PC-9 (cell line): ENCODE data around the gene ZFP82. TPM values are rescaled to one million over a fixed set of nuclear protein-coding genes. Genes with fewer than 3 reads are reported as not detected.

Experiments used
- BruUV-seq: library from RNA; stranded (reverse); fragments of 400-500 nt; replicated peaks from 2 replicates; lab custom pipeline; 2021; lab: Mats Ljungman, UMichigan
- CTCF ChIA-PET: fragments of 300-600 bp; sonication (Branson Sonifier 250); formaldehyde crosslinking; loops from one replicate; lab custom pipeline; 2022; ENCODE audit warnings: antibody characterized with exemption; lab: Charles Lee
- POLR2A ChIA-PET: fragments of 300-600 bp; sonication (Branson Sonifier 250); formaldehyde crosslinking; loops from one replicate; lab custom pipeline; 2022; ENCODE audit warnings: antibody characterized with exemption; ENCODE audit not compliant: unreplicated experiment; lab: Charles Lee
- DNase-seq, 2 experiments: peaks; one replicate each; pipeline versions ENCODE4 v3.0.0 to v3.0.0-alpha.2; 2015 to 2022; ENCODE audit warnings: mixed read lengths in 1 of 2
- H2AFZ ChIP-seq: fragments of 200-600 bp; sonication (generic); 2 replicates; pipeline ENCODE4 v1.8.1; 2017; ENCODE audit warnings: antibody characterized with exemption
- H3F3A ChIP-seq: fragments of 200-600 bp; sonication (generic); 2 replicates; pipeline ENCODE4 v1.8.1; 2017; ENCODE audit warnings: antibody characterized with exemption, mild to moderate bottlenecking, low read depth; ENCODE audit not compliant: insufficient read depth
- H3K27ac ChIP-seq: fragments of 200-600 bp; sonication (generic); 2 replicates; pipeline ENCODE4 v1.6.1; 2016; ENCODE audit warnings: mixed run types
- H3K27me3 ChIP-seq: fragments of 200-600 bp; sonication (generic); 2 replicates; pipeline ENCODE4 v1.6.1; 2016; ENCODE audit warnings: low read depth, mixed run types; ENCODE audit not compliant: insufficient read depth
- H3K36me3 ChIP-seq: fragments of 200-600 bp; sonication (generic); 2 replicates; pipeline ENCODE4 v1.6.1; 2016; ENCODE audit warnings: low read depth, mixed run types
- H3K4me1 ChIP-seq: fragments of 200-600 bp; sonication (generic); replicated peaks from 2 replicates; pipeline ENCODE4 v1.6.1; 2016; ENCODE audit warnings: mixed run types; ENCODE audit not compliant: insufficient read depth
- H3K4me2 ChIP-seq: fragments of 200-600 bp; sonication (generic); 2 replicates; pipeline ENCODE4 v1.6.1; 2017; ENCODE audit warnings: mixed run types
- H3K4me3 ChIP-seq: fragments of 200-600 bp; sonication (generic); 2 replicates; pipeline ENCODE4 v1.6.1; 2016; ENCODE audit warnings: mixed run types
- H3K79me2 ChIP-seq: fragments of 200-600 bp; sonication (generic); 2 replicates; pipeline ENCODE4 v1.6.1; 2017; ENCODE audit warnings: low read depth, mixed run types
- H3K9me2 ChIP-seq: fragments of 200-600 bp; sonication (generic); 2 replicates; pipeline ENCODE4 v1.8.1; 2017; ENCODE audit warnings: mild to moderate bottlenecking; ENCODE audit not compliant: insufficient read depth
- H3K9me3 ChIP-seq: fragments of 200-600 bp; sonication (generic); 2 replicates; pipeline ENCODE4 v1.8.1; 2016; ENCODE audit warnings: low read depth; ENCODE audit not compliant: insufficient read depth
- H4K20me1 ChIP-seq: fragments of 200-600 bp; sonication (generic); 2 replicates; pipeline ENCODE4 v1.8.1; 2017; ENCODE audit not compliant: insufficient read depth
- EZH2 ChIP-seq: fragments of 200-600 bp; sonication (generic); IDR thresholded peaks from 2 replicates; pipeline ENCODE4 v1.8.0; 2017; ENCODE audit warnings: antibody characterized with exemption, low read depth
- intact Hi-C: fragments of 100-400 bp; cut with micrococcal nuclease; formaldehyde crosslinking; loops from one replicate; pipeline ENCODE4 v1.10.0; 2022; ENCODE audit not compliant: unreplicated experiment
- total RNA-seq: library from RNA; stranded (reverse); gene quantifications from 2 replicates; pipeline ENCODE4 v1.2.3, GENCODE V29; 2021
- TF ChIP-seq, protein P1 (sequence below): fragments of 200-600 bp; sonication (generic); conservative IDR thresholded peaks from 2 replicates; pipeline ENCODE4 v1.6.1; 2017; ENCODE audit warnings: mixed run types, antibody characterized with exemption, mild to moderate bottlenecking, moderate library complexity

Gene ZFP82
- total RNA-seq, 1 experiment from 2014 or later = 1.9 TPM

DNA sequence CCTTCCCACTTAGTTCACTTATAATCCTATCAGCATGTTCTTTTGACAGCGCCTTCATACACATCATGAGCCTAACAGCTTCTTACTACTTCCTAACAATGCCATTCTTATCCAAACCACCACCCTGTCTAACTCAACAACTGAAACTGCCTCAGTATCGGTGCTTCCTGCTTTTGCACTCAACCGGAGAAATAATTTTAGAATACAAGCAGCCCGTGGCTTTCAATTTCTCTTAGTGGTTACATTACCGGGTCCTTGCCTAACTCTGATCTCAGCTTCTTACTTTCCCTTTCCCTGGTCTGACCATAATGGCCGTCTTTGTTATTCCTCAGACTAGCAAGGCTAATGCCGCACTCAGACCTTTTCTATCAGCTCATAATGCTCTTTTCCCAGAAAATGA is 17.0 kb downstream of the ZFP82 start:
- TF ChIP-seq, protein P1, sequence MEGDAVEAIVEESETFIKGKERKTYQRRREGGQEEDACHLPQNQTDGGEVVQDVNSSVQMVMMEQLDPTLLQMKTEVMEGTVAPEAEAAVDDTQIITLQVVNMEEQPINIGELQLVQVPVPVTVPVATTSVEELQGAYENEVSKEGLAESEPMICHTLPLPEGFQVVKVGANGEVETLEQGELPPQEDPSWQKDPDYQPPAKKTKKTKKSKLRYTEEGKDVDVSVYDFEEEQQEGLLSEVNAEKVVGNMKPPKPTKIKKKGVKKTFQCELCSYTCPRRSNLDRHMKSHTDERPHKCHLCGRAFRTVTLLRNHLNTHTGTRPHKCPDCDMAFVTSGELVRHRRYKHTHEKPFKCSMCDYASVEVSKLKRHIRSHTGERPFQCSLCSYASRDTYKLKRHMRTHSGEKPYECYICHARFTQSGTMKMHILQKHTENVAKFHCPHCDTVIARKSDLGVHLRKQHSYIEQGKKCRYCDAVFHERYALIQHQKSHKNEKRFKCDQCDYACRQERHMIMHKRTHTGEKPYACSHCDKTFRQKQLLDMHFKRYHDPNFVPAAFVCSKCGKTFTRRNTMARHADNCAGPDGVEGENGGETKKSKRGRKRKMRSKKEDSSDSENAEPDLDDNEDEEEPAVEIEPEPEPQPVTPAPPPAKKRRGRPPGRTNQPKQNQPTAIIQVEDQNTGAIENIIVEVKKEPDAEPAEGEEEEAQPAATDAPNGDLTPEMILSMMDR = no peak
- TF ChIP-seq EZH2 = no peak
- Histone ChIP-seq H3K27ac (no peak overlapping the region), H3K9me2 (no peaks in the 10 kb centered on the region), H3K79me2 (no peaks in the 10 kb centered on the region), H3K4me1 (no peaks in the 10 kb centered on the region), H4K20me1 (no peaks in the 10 kb centered on the region), H3K27me3 (0 out of 2 replicates have a peak, but pooled peaks cover 2% of the 10 kb centered on the region), H3K4me2 (no peak overlapping the region), H3F3A (no peaks in the 10 kb centered on the region), H3K4me3 (no peak overlapping the region; the same call in 1 of the 2 replicates), H2AFZ (no peak overlapping the region), H3K9me3 (peaks cover 20% of the 10 kb centered on the region; the same call in 1 of the 2 replicates), H3K36me3 (no peaks in the 10 kb centered on the region)
- ChIA-PET POLR2A (no interaction called here), CTCF (no interaction called here)
- intact Hi-C loops = no loop called here
- BruUV-seq = no TSS peak
- DNase-seq = no peak

DNA sequence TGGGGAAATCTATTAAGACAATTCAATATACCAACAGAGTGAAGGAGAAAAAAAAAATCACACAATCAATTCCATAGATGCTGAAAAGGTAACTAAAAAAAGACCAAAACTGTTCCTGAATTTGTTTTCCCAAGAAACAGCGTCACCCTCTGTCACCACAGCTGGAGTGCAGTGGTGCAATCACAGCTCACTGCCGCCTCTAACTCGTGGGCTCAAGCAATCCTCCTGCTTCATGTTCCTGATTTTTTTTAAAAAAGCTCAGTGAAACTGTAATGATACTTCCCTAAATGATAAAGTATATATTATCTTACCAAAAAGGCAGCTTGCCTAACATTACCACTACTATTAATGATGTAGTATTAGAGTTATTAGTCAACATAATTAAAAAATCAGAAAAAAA is 19.9 kb downstream of the ZFP82 start:
- Histone ChIP-seq H3F3A (no peaks in the 10 kb centered on the region), H2AFZ (no peak overlapping the region), H3K4me3 (no peak overlapping the region), H3K79me2 (no peaks in the 10 kb centered on the region), H3K9me2 (no peaks in the 10 kb centered on the region), H3K4me1 (no peaks in the 10 kb centered on the region), H3K27me3 (0 out of 2 replicates have a peak, but pooled peaks cover 2% of the 10 kb centered on the region), H3K27ac (no peak overlapping the region), H3K36me3 (no peaks in the 10 kb centered on the region), H4K20me1 (no peaks in the 10 kb centered on the region), H3K9me3 (peaks cover 24% of the 10 kb centered on the region; the same call in 1 of the 2 replicates), H3K4me2 (no peak overlapping the region)
- ChIA-PET CTCF (no interaction called here), POLR2A (no interaction called here)
- no peak for DNase-seq
- BruUV-seq = no TSS peak
- intact Hi-C loops = no loop called here
- no peak for TF ChIP-seq EZH2
- TF ChIP-seq, protein P1 = no peak

DNA sequence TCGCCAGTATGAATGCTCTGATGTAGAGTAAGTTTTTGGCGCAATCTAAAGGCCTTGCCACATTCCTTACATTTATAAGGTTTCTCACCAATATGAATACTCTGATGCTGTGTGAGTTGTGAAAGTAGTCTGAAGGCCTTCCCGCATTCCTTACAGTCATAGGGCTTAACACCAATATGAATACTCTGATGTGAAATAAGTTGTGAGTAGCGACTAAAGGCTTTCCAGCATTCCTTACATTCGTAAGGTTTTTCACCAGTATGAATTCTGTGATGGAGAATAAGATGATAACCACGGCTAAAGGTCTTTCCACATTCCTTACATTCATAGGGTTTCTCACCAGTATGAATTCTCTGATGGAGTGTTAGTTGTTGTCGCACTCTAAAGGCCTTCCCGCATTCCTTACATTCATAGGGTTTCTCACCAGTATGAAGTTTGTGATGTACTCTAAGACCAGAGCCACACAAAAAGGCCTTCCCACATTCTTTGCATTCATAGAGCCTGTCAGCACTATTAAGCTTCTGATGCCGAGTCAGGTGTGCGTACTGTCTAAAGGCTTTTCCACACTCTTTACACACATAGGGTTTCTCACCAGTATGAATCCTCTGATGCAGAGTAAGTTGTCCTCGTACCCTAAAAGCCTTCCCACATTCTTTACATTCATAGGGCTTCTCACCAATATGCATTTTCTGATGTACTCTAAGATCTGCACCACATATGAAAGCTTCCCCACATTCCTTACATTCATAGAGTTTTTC is 25.3 kb downstream of the ZFP82 start:
- no peak for DNase-seq
- ChIA-PET CTCF (no interaction called here), POLR2A (no interaction called here)
- H3K79me2 ChIP-seq = no peaks in the 10 kb centered on the region
- TF ChIP-seq EZH2 = no peak
- TF ChIP-seq, protein P1 = no peak
- no peak overlapping the region for H3K4me2 ChIP-seq
- intact Hi-C loops = no loop called here
- peaks cover 55% of the 10 kb centered on the region for H3K9me3 ChIP-seq
- H3K4me3 ChIP-seq = no peak overlapping the region
- H3K9me2 ChIP-seq = no peaks in the 10 kb centered on the region
- H3K4me1 ChIP-seq = no peaks in the 10 kb centered on the region
- H4K20me1 ChIP-seq = no peaks in the 10 kb centered on the region
- H3F3A ChIP-seq = no peaks in the 10 kb centered on the region
- no TSS peak for BruUV-seq
- no peaks in the 10 kb centered on the region for H3K27me3 ChIP-seq
- H2AFZ ChIP-seq = no peak overlapping the region
- H3K36me3 ChIP-seq = no peaks in the 10 kb centered on the region
- H3K27ac ChIP-seq = no peak overlapping the region
